ENCODE results near the gene NAA15.

GRCh38 chr4:139419388-139419914 lies 118.1 kb downstream of the NAA15 start:
- TF ChIP-seq SIN3A (IDR thresholded peaks at IDR 0.05; ENCODE audit: borderline replicate concordance, insufficient read depth, low read depth, low read length), result no peak
- TF ChIP-seq, protein P1, sequence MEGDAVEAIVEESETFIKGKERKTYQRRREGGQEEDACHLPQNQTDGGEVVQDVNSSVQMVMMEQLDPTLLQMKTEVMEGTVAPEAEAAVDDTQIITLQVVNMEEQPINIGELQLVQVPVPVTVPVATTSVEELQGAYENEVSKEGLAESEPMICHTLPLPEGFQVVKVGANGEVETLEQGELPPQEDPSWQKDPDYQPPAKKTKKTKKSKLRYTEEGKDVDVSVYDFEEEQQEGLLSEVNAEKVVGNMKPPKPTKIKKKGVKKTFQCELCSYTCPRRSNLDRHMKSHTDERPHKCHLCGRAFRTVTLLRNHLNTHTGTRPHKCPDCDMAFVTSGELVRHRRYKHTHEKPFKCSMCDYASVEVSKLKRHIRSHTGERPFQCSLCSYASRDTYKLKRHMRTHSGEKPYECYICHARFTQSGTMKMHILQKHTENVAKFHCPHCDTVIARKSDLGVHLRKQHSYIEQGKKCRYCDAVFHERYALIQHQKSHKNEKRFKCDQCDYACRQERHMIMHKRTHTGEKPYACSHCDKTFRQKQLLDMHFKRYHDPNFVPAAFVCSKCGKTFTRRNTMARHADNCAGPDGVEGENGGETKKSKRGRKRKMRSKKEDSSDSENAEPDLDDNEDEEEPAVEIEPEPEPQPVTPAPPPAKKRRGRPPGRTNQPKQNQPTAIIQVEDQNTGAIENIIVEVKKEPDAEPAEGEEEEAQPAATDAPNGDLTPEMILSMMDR (IDR thresholded peaks at IDR 0.05), result no peak
- no peak for TF ChIP-seq POLR2AphosphoS5 (IDR thresholded peaks at IDR 0.05; ENCODE audit: low read depth, low read length)

Data from Panc1 (cell line).